ENCODE measurements around the gene APOLD1. TPM values are rescaled to one million over a fixed set of nuclear protein-coding genes. Genes with fewer than 3 reads are reported as not detected.

The APOLD1 gene
- total RNA-seq, 2 experiments from 2014 or later: 22.5 to 25.8 TPM

GRCh38 chr12:12823811-12824210, 38.4 kb downstream of the APOLD1 start:
- no TSS peak for BruUV-seq (replicated peaks)
- no peak for TF ChIP-seq EZH2phosphoT487 (IDR thresholded peaks at IDR 0.05; ENCODE audit: borderline replicate concordance, low read depth, low read length)
- TF ChIP-seq, protein P1, sequence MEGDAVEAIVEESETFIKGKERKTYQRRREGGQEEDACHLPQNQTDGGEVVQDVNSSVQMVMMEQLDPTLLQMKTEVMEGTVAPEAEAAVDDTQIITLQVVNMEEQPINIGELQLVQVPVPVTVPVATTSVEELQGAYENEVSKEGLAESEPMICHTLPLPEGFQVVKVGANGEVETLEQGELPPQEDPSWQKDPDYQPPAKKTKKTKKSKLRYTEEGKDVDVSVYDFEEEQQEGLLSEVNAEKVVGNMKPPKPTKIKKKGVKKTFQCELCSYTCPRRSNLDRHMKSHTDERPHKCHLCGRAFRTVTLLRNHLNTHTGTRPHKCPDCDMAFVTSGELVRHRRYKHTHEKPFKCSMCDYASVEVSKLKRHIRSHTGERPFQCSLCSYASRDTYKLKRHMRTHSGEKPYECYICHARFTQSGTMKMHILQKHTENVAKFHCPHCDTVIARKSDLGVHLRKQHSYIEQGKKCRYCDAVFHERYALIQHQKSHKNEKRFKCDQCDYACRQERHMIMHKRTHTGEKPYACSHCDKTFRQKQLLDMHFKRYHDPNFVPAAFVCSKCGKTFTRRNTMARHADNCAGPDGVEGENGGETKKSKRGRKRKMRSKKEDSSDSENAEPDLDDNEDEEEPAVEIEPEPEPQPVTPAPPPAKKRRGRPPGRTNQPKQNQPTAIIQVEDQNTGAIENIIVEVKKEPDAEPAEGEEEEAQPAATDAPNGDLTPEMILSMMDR (conservative IDR thresholded peaks at IDR 0.05; ENCODE audit: low read length): no peak
- peaks cover 98% of the 10 kb centered on the region for H3K36me3 ChIP-seq (ENCODE audit: insufficient read depth, low read length)
- peaks cover 5% of the 10 kb centered on the region; the same call in 1 of the 2 replicates for H3K79me2 ChIP-seq (ENCODE audit: insufficient read depth, low read depth, low read length)
- H4K20me1 ChIP-seq (ENCODE audit: insufficient read depth, low read length): no peaks in the 10 kb centered on the region
- H3K27ac ChIP-seq (ENCODE audit: low read depth, low read length, poor library complexity, severe bottlenecking): no peak overlapping the region
- H3K4me3 ChIP-seq (ENCODE audit: low read depth, low read length, poor library complexity, severe bottlenecking): no peak overlapping the region
- DNase-seq (ENCODE audit: low spot score): no peak
- H3K9me2 ChIP-seq (ENCODE audit: insufficient read depth, low read length): no peaks in the 10 kb centered on the region
- H2AFZ ChIP-seq (ENCODE audit: low read length): no peak overlapping the region
- H3K4me2 ChIP-seq (ENCODE audit: low read length): no peak overlapping the region
- intact Hi-C loops (cut with micrococcal nuclease; ENCODE audit: unreplicated experiment): no loop called here
- ChIA-PET POLR2A (no interaction called here), CTCF (ENCODE audit: unreplicated experiment) (no interaction called here)
- H3K9me3 ChIP-seq (ENCODE audit: low read length): no peaks in the 10 kb centered on the region
- no peaks in the 10 kb centered on the region for H3K4me1 ChIP-seq (ENCODE audit: insufficient read depth, low read length, poor library complexity, severe bottlenecking)

DNA sequence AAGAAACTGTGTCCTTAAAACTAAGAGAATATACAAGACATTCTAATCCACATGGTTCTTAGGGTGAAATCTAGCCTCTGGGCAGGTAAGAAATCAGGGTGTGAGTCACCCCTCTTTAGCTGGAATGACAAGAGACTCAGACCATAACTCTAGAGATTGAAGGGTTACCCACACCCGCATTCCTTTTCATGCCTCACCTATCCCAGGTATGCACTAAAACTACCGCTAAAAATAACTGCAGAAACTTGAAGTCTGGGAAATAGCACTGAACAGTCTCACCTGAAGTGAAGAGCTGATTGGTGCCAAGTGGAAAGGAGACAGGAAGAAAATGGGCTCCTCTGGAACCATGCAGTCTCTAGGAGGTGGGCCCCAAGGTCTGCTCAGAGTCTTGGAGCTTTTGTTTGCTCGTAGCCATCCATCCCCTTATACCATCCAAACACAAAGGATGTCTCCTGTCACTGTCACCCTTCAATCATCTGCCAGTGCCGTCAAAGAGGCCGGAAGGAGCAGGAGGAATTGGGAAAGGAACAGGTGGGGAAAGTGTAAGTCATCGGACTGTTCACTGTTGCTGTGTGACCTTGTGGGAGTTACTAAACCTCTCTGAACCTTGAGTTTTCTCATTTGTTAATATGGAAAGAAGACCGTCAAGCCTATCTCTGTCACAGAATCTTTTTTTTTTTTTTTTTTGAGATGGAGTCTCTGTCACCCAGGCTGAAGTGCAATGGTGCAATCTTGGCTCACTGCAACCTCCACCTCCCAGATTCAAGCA, 50.1 kb downstream of the APOLD1 start:
- POLR2A ChIA-PET: interaction anchor here (1.5 kb wide), 1 partner anchor 14 kb away, joined by 5 read pairs; no protein-coding TSS in a partner anchor
- no peaks in the 10 kb centered on the region for H3K9me2 ChIP-seq (ENCODE audit: insufficient read depth, low read length)
- no peak overlapping the region for H3K4me3 ChIP-seq (ENCODE audit: low read depth, low read length, poor library complexity, severe bottlenecking)
- H3K4me1 ChIP-seq (ENCODE audit: insufficient read depth, low read length, poor library complexity, severe bottlenecking): no peaks in the 10 kb centered on the region
- H3K27ac ChIP-seq (ENCODE audit: low read depth, low read length, poor library complexity, severe bottlenecking): no peak overlapping the region
- intact Hi-C loops (cut with micrococcal nuclease; ENCODE audit: unreplicated experiment): no loop called here
- no peaks in the 10 kb centered on the region for H4K20me1 ChIP-seq (ENCODE audit: insufficient read depth, low read length)
- TF ChIP-seq, protein P1 (conservative IDR thresholded peaks at IDR 0.05; ENCODE audit: low read length): no peak
- no peak for TF ChIP-seq EZH2phosphoT487 (IDR thresholded peaks at IDR 0.05; ENCODE audit: borderline replicate concordance, low read depth, low read length)
- no peak overlapping the region for H2AFZ ChIP-seq (ENCODE audit: low read length)
- H3K36me3 ChIP-seq (ENCODE audit: insufficient read depth, low read length): peaks cover 42% of the 10 kb centered on the region
- BruUV-seq (replicated peaks): no TSS peak
- no peaks in the 10 kb centered on the region for H3K79me2 ChIP-seq (ENCODE audit: insufficient read depth, low read depth, low read length)
- CTCF ChIA-PET (ENCODE audit: unreplicated experiment): no interaction called here
- no peaks in the 10 kb centered on the region for H3K9me3 ChIP-seq (ENCODE audit: low read length)
- no peak overlapping the region for H3K4me2 ChIP-seq (ENCODE audit: low read length)
- DNase-seq (ENCODE audit: low spot score): no peak

DNA sequence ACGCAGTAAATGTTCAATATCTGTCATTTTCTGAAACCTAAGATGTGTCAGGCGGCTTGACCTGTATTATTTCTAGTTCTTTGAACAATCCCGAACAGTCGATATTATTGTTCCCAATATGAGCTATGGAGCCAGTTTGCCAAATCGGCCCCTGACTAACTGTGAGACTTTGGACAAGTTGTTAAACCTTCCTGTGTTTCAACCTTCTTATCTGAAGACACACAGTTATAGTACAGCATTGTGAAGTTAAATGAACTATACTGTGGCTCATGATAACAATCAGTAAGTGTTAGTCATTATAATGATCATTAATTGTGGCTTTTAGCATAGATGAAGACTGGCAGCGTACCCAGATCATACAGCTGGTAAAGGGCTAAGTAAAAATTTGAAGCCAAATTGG, 51.1 kb downstream of the APOLD1 start:
- no peaks in the 10 kb centered on the region for H4K20me1 ChIP-seq (ENCODE audit: insufficient read depth, low read length)
- intact Hi-C loops (cut with micrococcal nuclease; ENCODE audit: unreplicated experiment): no loop called here
- CTCF ChIA-PET (ENCODE audit: unreplicated experiment): interaction anchor here (0.6 kb wide), 1 partner anchor 11 kb away, joined by 4 read pairs; no protein-coding TSS in a partner anchor
- H3K36me3 ChIP-seq (ENCODE audit: insufficient read depth, low read length): peaks cover 34% of the 10 kb centered on the region
- no peaks in the 10 kb centered on the region for H3K9me3 ChIP-seq (ENCODE audit: low read length)
- DNase-seq (ENCODE audit: low spot score): no peak
- H3K9me2 ChIP-seq (ENCODE audit: insufficient read depth, low read length): no peaks in the 10 kb centered on the region
- H3K4me3 ChIP-seq (ENCODE audit: low read depth, low read length, poor library complexity, severe bottlenecking): no peak overlapping the region
- no TSS peak for BruUV-seq (replicated peaks)
- H2AFZ ChIP-seq (ENCODE audit: low read length): no peak overlapping the region
- no peak for TF ChIP-seq EZH2phosphoT487 (IDR thresholded peaks at IDR 0.05; ENCODE audit: borderline replicate concordance, low read depth, low read length)
- TF ChIP-seq, protein P1 (conservative IDR thresholded peaks at IDR 0.05; ENCODE audit: low read length): no peak
- no peaks in the 10 kb centered on the region for H3K79me2 ChIP-seq (ENCODE audit: insufficient read depth, low read depth, low read length)
- no peak overlapping the region for H3K4me2 ChIP-seq (ENCODE audit: low read length)
- H3K4me1 ChIP-seq (ENCODE audit: insufficient read depth, low read length, poor library complexity, severe bottlenecking): no peaks in the 10 kb centered on the region
- POLR2A ChIA-PET: interaction anchor here (0.6 kb wide), 1 partner anchor 11 kb away, joined by 6 read pairs; no protein-coding TSS in a partner anchor
- no peak overlapping the region for H3K27ac ChIP-seq (ENCODE audit: low read depth, low read length, poor library complexity, severe bottlenecking)
